Fibroblast of upper back skin (primary cell): ENCODE results near the gene WSB2.
A peak's percentile ranks its signal among the peaks of the same experiment; 100 is the strongest.

Experiments used
- DNase-seq: peaks from one replicate; pipeline ENCODE4 v3.0.0-alpha.2; 2013

WSB2 gene

GRCh38 chr12:117986705-117987469 lies 74.1 kb downstream of the WSB2 start:
- DNase-seq = peak; percentile 82

DNA sequence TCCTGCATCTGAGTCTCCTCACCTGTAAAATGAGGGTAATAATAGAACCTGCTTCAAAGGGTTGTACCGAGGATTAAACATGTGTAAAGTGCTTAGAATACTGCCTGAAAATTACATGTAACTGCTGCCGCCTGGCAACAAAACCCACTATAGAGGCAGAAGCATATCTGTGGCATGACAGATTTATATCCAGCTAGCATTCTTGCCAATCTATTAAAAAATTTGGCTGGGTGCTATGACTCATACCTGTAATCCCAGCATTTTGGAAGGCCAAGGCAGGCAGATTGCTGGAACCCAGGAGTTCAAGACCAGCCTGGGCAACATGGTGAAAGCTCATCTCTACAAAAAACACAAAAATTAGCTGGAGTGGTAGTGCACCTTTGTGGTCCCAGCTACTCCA lies 75.8 kb downstream of the WSB2 start:
- DNase-seq = peak; percentile 10
